GF-D8 (cell line): Measurements from ENCODE around the gene KCNMB2.

Experiments used
- DNase-seq: peaks from one replicate; lab custom pipeline; 2025; lab: John Stamatoyannopoulos, UW

Gene KCNMB2

GRCh38 chr3:178754852-178755510 is 218.7 kb downstream of the KCNMB2 start:
- no peak for DNase-seq

- DNase-seq = no peak
These were observed 224.8 kb downstream of the KCNMB2 start for GRCh38 chr3:178761024-178761423.

- DNase-seq = no peak
These were observed 225.2 kb downstream of the KCNMB2 start for GRCh38 chr3:178761461-178761860.

DNA sequence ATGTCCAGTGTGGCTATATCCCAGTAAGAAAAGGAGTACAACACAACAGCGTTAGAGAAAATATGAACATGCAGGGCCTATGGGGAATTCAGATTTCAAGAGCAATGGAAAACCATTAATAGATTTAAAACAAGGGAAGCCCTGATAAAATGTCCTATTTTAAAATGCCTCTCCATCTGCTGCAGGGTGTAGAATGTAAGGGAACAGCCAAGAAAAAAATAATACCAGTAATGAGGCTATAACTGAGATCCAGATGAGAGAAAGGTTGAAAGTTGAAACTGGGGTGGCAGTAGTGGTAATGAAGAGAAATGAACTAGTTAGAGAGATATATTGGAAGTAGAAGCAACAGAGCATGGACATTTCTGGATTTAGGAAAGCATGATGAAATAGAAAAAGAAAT is 226.1 kb downstream of the KCNMB2 start:
- no peak for DNase-seq

DNA sequence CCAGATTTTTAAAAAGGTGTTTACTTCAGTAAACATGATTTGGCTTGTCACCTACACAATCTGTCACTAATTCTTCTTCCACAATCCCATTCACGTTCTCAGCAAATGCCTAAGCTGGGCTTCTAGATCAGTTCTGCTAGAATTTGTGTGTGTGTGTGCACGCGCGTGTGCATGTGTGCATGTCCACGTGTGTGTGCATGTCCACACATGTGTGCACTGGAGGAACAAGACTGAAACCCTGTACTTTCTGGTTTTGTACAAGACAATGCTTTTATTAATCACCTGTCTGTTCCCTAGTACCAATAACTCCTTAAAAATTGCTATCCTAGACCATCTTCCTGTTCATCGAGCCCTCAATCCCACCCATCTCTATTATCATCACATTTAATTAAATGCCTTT is 229.2 kb downstream of the KCNMB2 start:
- DNase-seq = no peak

DNA sequence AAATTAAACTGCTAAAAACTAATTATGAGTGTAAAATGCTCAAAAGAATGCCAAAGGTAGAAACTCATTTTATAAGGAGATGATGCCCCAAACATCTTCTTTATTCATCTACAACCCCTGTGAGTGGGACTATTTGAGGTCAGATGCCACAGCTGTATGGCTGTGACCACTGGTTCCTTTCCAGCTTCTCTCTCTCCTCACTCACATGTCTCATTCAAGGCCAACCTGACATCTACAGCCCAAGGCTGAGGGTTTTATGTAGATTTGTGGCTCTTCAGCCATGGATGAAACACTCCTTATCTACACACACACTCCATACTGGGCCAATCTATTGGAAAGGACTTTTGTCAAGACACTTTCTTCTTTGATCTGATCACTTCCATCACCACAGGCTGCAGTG is 231.3 kb downstream of the KCNMB2 start:
- no peak for DNase-seq

- no peak for DNase-seq
These were observed 232.0 kb downstream of the KCNMB2 start for GRCh38 chr3:178768072-178768864.

- no peak for DNase-seq
These were observed 235.3 kb downstream of the KCNMB2 start for GRCh38 chr3:178771511-178771910.

DNA sequence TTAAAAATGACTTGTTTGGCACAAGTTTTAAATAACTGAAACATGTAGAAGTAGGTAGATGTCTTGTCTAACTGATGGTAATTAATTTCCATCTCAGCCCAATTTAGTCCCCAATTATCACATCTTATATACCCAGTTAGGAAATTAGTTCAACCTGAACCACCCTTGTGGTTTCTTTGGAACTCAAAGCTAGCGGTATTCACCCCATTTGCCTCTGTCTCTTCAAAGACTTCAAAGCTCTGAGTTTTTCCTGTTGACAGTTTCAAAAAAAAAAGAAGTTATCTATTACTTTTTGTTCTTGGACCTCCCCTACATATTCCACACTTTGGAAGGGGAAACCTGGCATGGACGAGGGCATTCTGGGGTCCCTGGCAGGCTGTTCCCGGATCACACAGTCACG is 236.5 kb downstream of the KCNMB2 start:
- no peak for DNase-seq

GRCh38 chr3:178773358-178773757 is 237.1 kb downstream of the KCNMB2 start:
- no peak for DNase-seq

GRCh38 chr3:178777718-178778411 is 241.6 kb downstream of the KCNMB2 start:
- DNase-seq = no peak

- DNase-seq = no peak
These were observed 242.4 kb downstream of the KCNMB2 start for GRCh38 chr3:178778589-178778988.

- DNase-seq = no peak
These were observed 249.7 kb downstream of the KCNMB2 start for GRCh38 chr3:178785961-178786360.

DNA sequence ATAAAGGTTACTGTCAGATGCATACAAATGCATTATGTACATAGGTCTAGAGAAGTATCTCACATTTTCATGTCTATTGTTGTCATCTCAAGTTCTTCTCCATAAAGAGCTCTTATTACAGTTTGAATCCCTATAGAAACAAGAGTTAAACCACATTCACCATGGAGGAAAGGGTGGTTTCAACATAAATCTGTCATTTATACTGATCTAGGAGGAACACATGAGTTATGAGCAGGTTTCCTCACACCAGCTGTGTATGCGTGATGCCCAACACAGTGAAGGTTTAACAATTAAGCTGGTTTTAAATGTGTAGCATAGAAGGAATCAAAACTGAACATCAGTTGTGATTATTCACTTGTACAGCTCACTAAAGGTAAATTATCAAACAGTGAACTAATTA is 251.7 kb downstream of the KCNMB2 start:
- no peak for DNase-seq

DNA sequence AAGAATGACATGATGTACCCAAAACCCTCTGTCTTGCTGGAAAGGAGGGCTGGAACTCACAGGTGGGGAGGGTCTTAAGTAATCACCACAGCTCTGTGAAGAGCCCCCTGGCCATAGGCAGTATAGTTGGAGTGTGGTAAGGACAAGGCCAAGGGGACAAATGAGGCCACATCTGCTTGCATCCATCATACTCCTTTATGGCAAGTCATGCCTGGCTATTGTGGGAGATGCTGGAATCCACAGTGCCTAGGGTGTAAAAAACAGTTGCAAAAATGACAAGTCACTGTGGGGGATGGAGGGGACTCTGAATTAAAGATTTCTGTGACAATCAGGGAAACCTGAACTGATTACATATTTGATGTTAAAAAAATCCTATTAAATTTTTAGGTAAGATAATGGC is 258.5 kb downstream of the KCNMB2 start:
- DNase-seq = no peak

GRCh38 chr3:178795349-178795748 is 259.1 kb downstream of the KCNMB2 start:
- DNase-seq = no peak

GRCh38 chr3:178802259-178802658 is 266.0 kb downstream of the KCNMB2 start:
- no peak for DNase-seq

DNA sequence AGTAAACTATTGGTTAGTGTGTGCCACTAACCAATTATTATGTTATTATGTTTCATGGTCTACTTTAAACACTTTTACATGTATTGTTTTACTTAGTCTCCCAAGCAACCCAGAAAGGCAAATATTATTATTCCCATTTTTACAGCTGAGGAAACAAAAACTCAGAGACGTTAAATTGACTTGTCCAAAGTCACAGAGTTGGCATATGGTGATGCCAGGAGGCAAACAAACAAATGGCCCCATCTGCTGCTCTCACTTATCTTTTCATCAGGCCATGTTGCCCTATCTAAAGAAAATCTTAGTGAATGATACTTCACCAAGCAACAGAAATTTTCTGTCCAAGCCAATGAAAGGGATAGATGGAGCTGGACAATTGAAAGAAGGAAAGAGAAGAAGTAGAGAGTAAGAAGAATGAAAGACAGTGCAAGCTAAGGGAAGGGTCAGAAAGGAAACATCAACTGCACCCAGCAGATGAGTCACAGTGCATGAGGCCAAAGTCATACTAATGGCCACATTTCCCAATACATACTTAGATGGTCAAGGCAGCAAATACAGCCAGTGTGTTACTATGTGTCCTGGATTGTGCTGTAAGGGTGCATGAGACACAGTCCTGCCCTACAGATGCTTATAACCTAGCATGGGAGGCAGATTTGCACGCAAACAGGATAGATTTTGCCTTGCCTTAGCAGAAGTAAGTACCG is 266.9 kb downstream of the KCNMB2 start:
- DNase-seq = no peak

GRCh38 chr3:178804606-178805005 is 268.4 kb downstream of the KCNMB2 start:
- DNase-seq = no peak

- DNase-seq = no peak
These were observed 269.5 kb downstream of the KCNMB2 start for GRCh38 chr3:178805741-178806140.

- DNase-seq = no peak
These were observed 270.4 kb downstream of the KCNMB2 start for GRCh38 chr3:178806651-178807050.

DNA sequence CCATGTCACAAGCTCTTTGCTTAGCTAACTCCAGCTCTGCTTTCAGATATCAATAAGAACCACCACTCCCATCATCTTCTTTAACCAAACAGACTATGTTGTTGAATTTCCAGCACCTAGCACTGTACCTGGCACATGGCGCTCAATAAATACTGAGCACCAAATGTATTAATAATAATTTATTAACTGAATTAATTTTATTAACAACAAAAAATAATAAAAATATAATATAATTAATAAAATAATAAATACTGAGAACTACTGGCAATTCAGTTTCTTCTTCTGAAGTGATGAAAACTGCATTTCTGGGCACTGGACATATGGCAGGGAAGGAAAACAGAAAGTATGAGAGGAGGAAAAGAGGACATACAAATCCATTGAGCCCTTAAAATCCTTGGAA is 271.5 kb downstream of the KCNMB2 start:
- no peak for DNase-seq
